K562 (cell line): ENCODE measurements around the gene SCLT1. TPM values are rescaled to one million over a fixed set of nuclear protein-coding genes. Genes with fewer than 3 reads are reported as not detected.

Experiments used
- ATAC-seq: fragments of 200-7000 bp; cut with Tn5 transposase; 3 replicates; pipeline ENCODE4 v1.9.1; 2020; ENCODE audit warnings: moderate library complexity
- BruUV-seq: library from RNA; stranded (reverse); fragments of 400-500 nt; replicated peaks from 2 replicates; lab custom pipeline; 2021; lab: Mats Ljungman, UMichigan
- CTCF ChIA-PET: fragments of 300-600 bp; formaldehyde crosslinking; extraction: SDS; loops from one replicate; lab custom pipeline; 2021; ENCODE audit warnings: low intra/inter-chr PET ratio; lab: Yijun Ruan, JAX
- POLR2A ChIA-PET: fragments of 300-600, 350-650 bp; sonication (Branson Sonifier 250); formaldehyde crosslinking; extraction: SDS; loops from one replicate; lab custom pipeline; 2021; ENCODE audit warnings: antibody characterized with exemption, inconsistent platforms; lab: Yijun Ruan, JAX
- DNase-seq, 4 experiments: peaks; one replicate each; pipeline versions ENCODE4 v3.0.0 to v3.0.0-alpha.2; 2011 to 2018; ENCODE audit warnings: low spot score in 3 of 4, mixed read lengths in 3 of 4; ENCODE audit errors: extremely low read depth in 1 of 4
- FAIRE-seq: peaks from 2 replicates; lab custom pipeline; 2011; peaks lifted over from hg19 to GRCh38; lab: Jason Lieb, UNC
- H2AFZ ChIP-seq: 2 replicates; pipeline ENCODE4 v1.6.0; 2011; ENCODE audit warnings: low read depth, low read length, control low read depth, inconsistent platforms
- H3K27ac ChIP-seq: fragments of 200-600 bp; 3 replicates; pipeline ENCODE4 v1.8.0; 2011; ENCODE audit warnings: low read depth, mild to moderate bottlenecking, control low read depth, inconsistent platforms, low read length, moderate library complexity, mixed read lengths; ENCODE audit errors: extremely low read depth
- H3K27me3 ChIP-seq, 2 experiments: fragments of 300-600 bp in 1 of 2; 2 replicates in 1 of 2; 3 replicates in 1 of 2; pipeline versions ENCODE4 v1.6.0 to v1.8.0; 2011; ENCODE audit warnings: inconsistent platforms in 2 of 2, low read length in 2 of 2, mild to moderate bottlenecking in 1 of 2, mixed read lengths in 1 of 2, moderate library complexity in 1 of 2; ENCODE audit not compliant: control insufficient read depth in 2 of 2, insufficient read depth in 2 of 2
- H3K36me3 ChIP-seq: fragments of 300-600 bp; 3 replicates; pipeline ENCODE4 v1.8.0; 2011; ENCODE audit warnings: mild to moderate bottlenecking, low read length, inconsistent platforms; ENCODE audit not compliant: control insufficient read depth, insufficient read depth
- H3K4me1 ChIP-seq, 2 experiments: fragments of 200-600 bp in 1 of 2; replicated peaks in 1 of 2; 2 replicates in 1 of 2; 3 replicates in 1 of 2; pipeline versions ENCODE4 v1.5.1 to v1.8.0; 2011; ENCODE audit warnings: inconsistent platforms in 2 of 2, low read length in 2 of 2, mild to moderate bottlenecking in 1 of 2, mixed read lengths in 1 of 2, moderate library complexity in 1 of 2; ENCODE audit not compliant: control insufficient read depth in 2 of 2, insufficient read depth in 2 of 2
- H3K4me2 ChIP-seq: 2 replicates; pipeline ENCODE4 v1.6.1; 2011; ENCODE audit warnings: low read length, control low read depth, inconsistent platforms, mixed read lengths; ENCODE audit not compliant: insufficient read depth
- H3K4me3 ChIP-seq: fragments of 200-600 bp; sonication (generic), shearing (Covaris generic); 2 replicates; pipeline ENCODE4 v1.5.1; 2016; ENCODE audit warnings: control low read depth, inconsistent platforms
- H3K79me2 ChIP-seq: fragments of 200-600 bp; 3 replicates; pipeline ENCODE4 v1.8.0; 2011; ENCODE audit warnings: low read length, inconsistent platforms; ENCODE audit not compliant: control insufficient read depth, insufficient read depth
- H3K9ac ChIP-seq, 2 experiments: 2 replicates each; pipeline versions ENCODE4 v1.6.0 to v1.6.1; 2011; ENCODE audit warnings: low read depth in 2 of 2, low read length in 2 of 2, control low read depth in 1 of 2, inconsistent platforms in 1 of 2, mild to moderate bottlenecking in 1 of 2, mixed read lengths in 1 of 2; ENCODE audit not compliant: insufficient read depth in 1 of 2
- H3K9me1 ChIP-seq: one replicate; pipeline ENCODE4 v1.6.0; 2011; ENCODE audit warnings: inconsistent platforms, mild to moderate bottlenecking, low read length, moderate library complexity; ENCODE audit not compliant: control insufficient read depth, insufficient read depth
- H3K9me3 ChIP-seq: replicated peaks from 2 replicates; pipeline ENCODE4 v1.5.1; 2011; ENCODE audit warnings: low read depth, low read length, inconsistent platforms; ENCODE audit not compliant: control insufficient read depth, insufficient read depth
- H4K20me1 ChIP-seq: replicated peaks from 2 replicates; pipeline ENCODE4 v1.6.1; 2011; ENCODE audit warnings: low read length, inconsistent platforms, mixed read lengths; ENCODE audit not compliant: control insufficient read depth, insufficient read depth
- ASH1L ChIP-seq: fragments of 450-650 bp; IDR thresholded peaks from 2 replicates; pipeline ENCODE4 v1.6.1; 2018; ENCODE audit warnings: borderline replicate concordance, mild to moderate bottlenecking, low read depth; ENCODE audit not compliant: partially characterized antibody
- BRD9 ChIP-seq: fragments of 450-650 bp; IDR thresholded peaks from 2 replicates; pipeline ENCODE4 v1.6.1; 2018; ENCODE audit warnings: low read depth; ENCODE audit not compliant: partially characterized antibody
- C11orf30 ChIP-seq: fragments of 450-650 bp; IDR thresholded peaks from 2 replicates; pipeline ENCODE4 v1.6.1; 2016; ENCODE audit warnings: low read depth, mild to moderate bottlenecking
- E2F4 ChIP-seq: sonication (generic); formaldehyde crosslinking; IDR thresholded peaks from 2 replicates; pipeline ENCODE4 v1.8.0; 2022; ENCODE audit warnings: mild to moderate bottlenecking, low read depth, missing genetic modification reagents
- ETV1 ChIP-seq: fragments of 450-650 bp; conservative IDR thresholded peaks from 2 replicates; pipeline ENCODE4 v1.6.1; 2016; ENCODE audit warnings: missing genetic modification characterization, control low read depth, low read depth, missing compliant biosample characterization
- KDM1A ChIP-seq, 2 experiments: fragments of 450-650 bp; IDR thresholded peaks; 2 replicates each; pipeline ENCODE4 v1.6.1; 2016; ENCODE audit warnings: mild to moderate bottlenecking in 2 of 2
- MEIS2 ChIP-seq: fragments of 450-650 bp; IDR thresholded peaks from 2 replicates; pipeline ENCODE4 v1.6.1; 2014; ENCODE audit warnings: mild to moderate bottlenecking; ENCODE audit not compliant: partially characterized antibody
- PBX2 ChIP-seq, 2 experiments: IDR thresholded peaks in 1 of 2; conservative IDR thresholded peaks in 1 of 2; 2 replicates each; pipeline ENCODE4 v1.6.1; 2016; ENCODE audit warnings: low read depth in 2 of 2, mild to moderate bottlenecking in 1 of 2, missing compliant biosample characterization in 1 of 2, missing genetic modification characterization in 1 of 2, moderate library complexity in 1 of 2
- PKNOX1 ChIP-seq: fragments of 450-650 bp; IDR thresholded peaks from 2 replicates; pipeline ENCODE4 v1.6.1; 2016
- PTRF ChIP-seq: fragments of 450-650 bp; IDR thresholded peaks from 2 replicates; pipeline ENCODE4 v1.6.1; 2016; ENCODE audit warnings: mild to moderate bottlenecking, missing genetic modification characterization, missing compliant biosample characterization
- RAD51 ChIP-seq: fragments of 450-650 bp; IDR thresholded peaks from 2 replicates; pipeline ENCODE4 v1.7.1; 2016; ENCODE audit warnings: low read depth, mild to moderate bottlenecking, borderline replicate concordance
- ZNF316 ChIP-seq: fragments of 450-650 bp; IDR thresholded peaks from 2 replicates; pipeline ENCODE4 v1.6.1; 2016
- WGBS: fragments of 100-300 bp; shearing (Covaris generic); methylation state at CpG from one replicate; pipeline ENCODE4 v1.1.6; 2016; ENCODE audit warnings: low coverage, mixed read lengths; ENCODE audit not compliant: insufficient coverage; ENCODE audit errors: missing lambda C conversion rate; 5-methylcytosine and 5-hydroxymethylcytosine counted together
- in situ Hi-C: fragments of 300-500 bp; cut with MboI; formaldehyde crosslinking; loops from 4 replicates; pipeline ENCODE4 v1.15.0; 2018; ENCODE audit warnings: inconsistent platforms, mixed read lengths
- intact Hi-C: fragments of 100-400 bp; cut with micrococcal nuclease; formaldehyde crosslinking; loops from 2 replicates; pipeline ENCODE4 v1.14.2; 2022
- polyA plus RNA-seq, 8 experiments: library from polyadenylated mRNA; depleted of rRNA in 4 of 8; stranded (reverse) in 5 of 8; unstranded in 3 of 8; fragments of >200 nt; fragmentation: Nextera tagmentation in 2 of 8; fragmentation: Illumina TruSeq in 1 of 8; extraction: Ambion mirVana in 2 of 8; extraction: Trizol in 1 of 8; gene quantifications; 2 replicates each; pipeline versions ENCODE4 v1.2.1 to v1.2.3, GENCODE V29; 2011 to 2014; ENCODE audit warnings: inconsistent platforms in 1 of 8, missing spikeins in 1 of 8
- total RNA-seq, 7 experiments: library from RNA; depleted of rRNA in 6 of 7; stranded (reverse); fragments of >200 nt in 6 of 7; fragmentation: Illumina TruSeq in 2 of 7; extraction: Trizol in 2 of 7; gene quantifications; 2 replicates each; pipeline versions ENCODE4 v1.2.1 to v1.2.3, GENCODE V29; 2011 to 2021; ENCODE audit warnings: low replicate concordance in 1 of 7

The SCLT1 gene
- total and polyA plus RNA-seq, 9 of the 15 experiments (the other 6 are each of a cell fraction or from before 2014, with no cell fraction given), result 8.0 to 31.9 (median 24.2) TPM

GRCh38 chr4:128841402-128841801 lies 251.9 kb downstream of the SCLT1 start (continued):
- TF ChIP-seq E2F4 (CRISPR knock-in tag) (no peak), ZNF316 (peak; percentile 96), RAD51 (no peak), PTRF (tag) (no peak), C11orf30 (peak; percentile 89)

GRCh38 chr4:128840711-128841318 lies 252.5 kb downstream of the SCLT1 start:
- no TSS peak for BruUV-seq
- 63% methylated on average over 2 of the region's 2 CpGs for WGBS
- TF ChIP-seq PKNOX1 (peak; percentile 38; the same call in 1 of the 2 replicates), ETV1 (tag) (peak; percentile 46), MEIS2 (peak; percentile 78), BRD9 (no peak), ASH1L (no peak), KDM1A (IDR thresholded peaks at IDR 0.05) (peak; percentile 37 to 45; a peak in 2 of 4 replicates), PBX2 (CRISPR knock-in tag; IDR thresholded peaks at IDR 0.05; ENCODE audit: low read depth) (no peak), PBX2 (tag; conservative IDR thresholded peaks at IDR 0.05; ENCODE audit: low read depth) (peak; percentile 64; the same call in 1 of the 2 replicates)
- Histone ChIP-seq H3K79me2 (peaks cover 65% of the 10 kb centered on the region), H3K27me3 (no peaks in the 10 kb centered on the region), H3K9me1 (no peaks in the 10 kb centered on the region), H3K36me3 (peaks cover 87% of the 10 kb centered on the region), H2AFZ (no peak overlapping the region), H3K9ac (no peak overlapping the region), H3K4me3 (no peak overlapping the region), H3K4me1 (no peaks in the 10 kb centered on the region; a peak in 3 of 5 replicates), H3K4me2 (no peak overlapping the region), H3K27ac (no peak overlapping the region), H4K20me1 (peaks cover 21% of the 10 kb centered on the region; the same call in 1 of the 2 replicates), H3K9me3 (no peaks in the 10 kb centered on the region)
- CTCF ChIA-PET, result no interaction called here
- intact Hi-C loops, result no loop called here
- POLR2A ChIA-PET, result interaction anchor here (0.9 to 1.3 kb wide), 4 partner anchors 10 to 28 kb away, joined by 3 to 4 read pairs (median 4); no protein-coding TSS in a partner anchor
- ATAC-seq (peak; percentile 52), DNase-seq (no peak), FAIRE-seq (peak; percentile 52)
- in situ Hi-C loops, result no loop called here
